Esophagus muscularis mucosa (tissue), 2 donors: Measurements from ENCODE around the gene MPP3.

Source experiments
- EP300 ChIP-seq: sonication (generic); formaldehyde crosslinking; IDR thresholded peaks from one replicate; pipeline ENCODE4 v1.6.1; 2017; ENCODE audit warnings: antibody characterized with exemption
- POLR2A ChIP-seq: fragments of 450-650 bp; IDR thresholded peaks from one replicate; pipeline ENCODE4 v1.6.1; 2017; ENCODE audit warnings: antibody characterized with exemption, moderate library complexity, mild to moderate bottlenecking, low read depth

GRCh38 chr17:43877451-43878155 lies 44.7 kb upstream of the MPP3 start:
- no peak for TF ChIP-seq EP300
- no peak for TF ChIP-seq POLR2A
